G401.6 (cell line): ENCODE results near the gene KIFAP3.
"Not testable (repeated sequence)": the region's sequence is repeated elsewhere in the genome, so short reads cannot be mapped to it uniquely, and the experiment has no call there.

ENCODE experiments used
- FAIRE-seq: peaks from 2 replicates; lab custom pipeline; 2012; peaks lifted over from hg19 to GRCh38; lab: Jason Lieb, UNC

Gene KIFAP3

DNA sequence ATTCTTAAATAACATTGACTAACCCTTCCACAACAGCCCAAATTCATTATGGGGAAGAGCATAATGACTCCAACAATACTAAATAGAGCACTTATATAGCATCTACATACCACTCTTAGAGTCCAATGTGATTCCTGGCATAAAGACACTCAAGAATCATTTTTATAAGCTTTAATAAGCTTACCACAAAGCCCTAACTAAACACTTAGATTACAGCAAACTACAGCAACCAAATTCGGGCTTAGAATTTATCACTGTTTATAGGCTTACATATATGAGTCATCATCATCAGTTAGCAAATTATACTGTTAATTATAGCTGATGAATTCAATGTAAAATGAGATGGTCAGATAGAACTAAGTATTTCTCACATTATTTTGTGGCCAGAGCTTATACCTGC, 188.1 kb downstream of the KIFAP3 start:
- FAIRE-seq, result no peak

DNA sequence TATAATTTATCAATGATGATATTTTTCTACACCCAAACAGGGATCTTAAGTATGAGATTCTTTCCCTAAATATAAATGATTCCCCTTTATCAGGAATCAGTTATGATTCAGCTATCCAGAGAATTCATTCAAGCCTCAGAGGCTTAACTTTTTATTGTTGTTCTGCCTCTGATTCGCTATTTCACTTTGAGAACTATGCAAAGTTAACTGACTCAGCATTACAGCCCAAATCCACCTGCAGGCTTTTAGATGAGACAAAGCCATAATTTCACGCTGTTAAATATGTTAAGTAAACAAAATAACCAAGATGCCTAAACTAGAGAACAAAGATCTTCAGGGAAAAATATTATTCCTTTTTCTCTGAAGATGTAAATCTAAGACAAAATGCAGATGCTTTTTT, 189.3 kb downstream of the KIFAP3 start:
- no peak for FAIRE-seq

DNA sequence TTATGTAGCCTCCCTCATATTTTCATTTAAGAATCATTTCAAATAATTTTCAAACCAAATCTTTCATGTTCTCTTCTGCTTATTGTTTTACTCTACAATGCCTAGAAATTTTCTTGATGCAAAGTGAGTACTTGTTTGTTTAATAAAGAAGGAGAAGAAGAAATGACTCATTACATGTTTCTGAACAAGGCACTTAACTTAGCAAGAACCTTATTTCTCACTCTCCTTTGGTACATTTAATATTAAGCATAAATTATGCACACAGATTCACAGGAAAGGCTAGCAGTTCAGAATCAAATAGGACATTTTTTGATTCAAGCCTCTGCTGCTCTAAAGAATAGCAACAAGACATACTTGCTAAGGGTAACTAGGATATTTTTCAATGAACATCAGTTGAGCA, 189.9 kb downstream of the KIFAP3 start:
- FAIRE-seq, result no peak

DNA sequence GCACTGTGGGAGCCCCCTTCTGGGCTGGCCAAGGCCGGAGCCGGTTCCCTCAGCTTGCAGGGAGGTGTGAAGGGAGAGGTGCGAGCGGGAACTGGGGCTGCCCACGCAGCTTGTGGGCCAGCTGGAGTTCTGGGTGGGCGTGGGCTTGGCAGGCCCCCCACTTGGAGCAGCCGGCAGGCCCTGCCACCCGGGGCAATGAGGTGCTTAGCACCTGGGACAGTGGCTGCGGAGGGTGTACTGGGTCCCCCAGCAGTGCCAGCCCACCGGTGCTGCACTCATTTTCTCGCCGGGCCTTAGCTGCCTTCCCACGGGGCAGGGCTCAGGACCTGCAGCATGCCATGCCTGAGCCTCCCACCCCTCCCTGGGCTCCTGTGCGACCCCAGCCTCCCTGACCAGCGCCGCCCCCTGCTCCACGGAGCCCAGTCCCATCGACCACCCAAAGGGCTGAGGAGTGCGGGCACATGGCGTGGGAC, 192.4 kb downstream of the KIFAP3 start:
- FAIRE-seq, result no peak

DNA sequence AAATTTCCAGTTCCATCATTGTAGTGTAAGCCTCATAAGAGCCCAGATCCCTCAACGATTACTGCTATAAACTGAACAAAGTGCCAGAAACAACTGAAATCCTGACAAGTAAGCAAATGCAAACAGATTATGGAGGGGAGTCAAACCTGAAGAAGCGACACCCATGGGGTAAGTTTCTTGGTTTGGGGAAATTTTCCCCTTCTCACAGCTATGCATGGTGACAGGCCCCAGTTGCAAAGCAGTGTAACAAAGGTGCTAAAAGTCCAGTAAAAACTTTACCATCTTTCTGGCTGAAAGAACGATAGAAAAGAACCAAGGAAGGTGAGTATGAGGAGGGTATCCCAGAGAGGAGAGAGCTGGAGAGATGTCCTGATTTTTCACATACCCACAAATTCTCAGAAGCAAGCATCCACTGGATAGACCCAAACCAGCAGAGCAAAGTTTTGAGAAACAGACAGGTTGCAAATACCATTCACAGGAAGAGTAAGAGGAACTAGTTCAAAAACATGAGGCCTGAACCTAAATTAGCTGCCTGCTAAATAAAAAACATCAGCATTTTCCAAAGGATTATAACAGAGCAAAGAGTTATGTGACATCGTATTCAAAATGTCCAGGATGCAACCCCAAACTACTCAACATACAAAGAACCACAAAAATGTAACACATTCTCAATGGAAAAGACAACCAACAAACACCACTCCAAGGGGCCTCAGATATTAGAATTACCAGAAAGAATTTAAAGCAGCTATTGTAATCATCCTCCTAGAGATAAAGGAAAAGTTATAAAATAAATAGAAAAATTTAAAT, 195.3 kb downstream of the KIFAP3 start:
- FAIRE-seq, result no peak

DNA sequence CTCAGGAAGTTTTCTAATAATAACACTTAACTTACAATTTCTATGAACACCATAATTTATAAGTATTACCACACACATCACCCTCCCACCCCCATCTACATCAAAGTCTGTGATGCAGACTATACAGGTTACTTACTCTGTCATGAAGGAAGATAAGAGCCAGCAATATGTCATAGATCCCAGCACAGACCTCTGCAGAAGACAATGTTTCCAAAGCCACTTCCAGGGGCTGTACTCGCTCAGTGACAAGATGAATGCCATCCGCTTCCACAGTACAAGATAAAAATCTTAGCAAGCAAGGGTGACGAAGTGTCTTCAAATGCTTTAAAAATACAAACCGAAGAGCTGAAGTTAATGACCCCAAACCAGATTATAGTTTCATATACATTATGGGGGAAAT, 196.0 kb downstream of the KIFAP3 start:
- no peak for FAIRE-seq

DNA sequence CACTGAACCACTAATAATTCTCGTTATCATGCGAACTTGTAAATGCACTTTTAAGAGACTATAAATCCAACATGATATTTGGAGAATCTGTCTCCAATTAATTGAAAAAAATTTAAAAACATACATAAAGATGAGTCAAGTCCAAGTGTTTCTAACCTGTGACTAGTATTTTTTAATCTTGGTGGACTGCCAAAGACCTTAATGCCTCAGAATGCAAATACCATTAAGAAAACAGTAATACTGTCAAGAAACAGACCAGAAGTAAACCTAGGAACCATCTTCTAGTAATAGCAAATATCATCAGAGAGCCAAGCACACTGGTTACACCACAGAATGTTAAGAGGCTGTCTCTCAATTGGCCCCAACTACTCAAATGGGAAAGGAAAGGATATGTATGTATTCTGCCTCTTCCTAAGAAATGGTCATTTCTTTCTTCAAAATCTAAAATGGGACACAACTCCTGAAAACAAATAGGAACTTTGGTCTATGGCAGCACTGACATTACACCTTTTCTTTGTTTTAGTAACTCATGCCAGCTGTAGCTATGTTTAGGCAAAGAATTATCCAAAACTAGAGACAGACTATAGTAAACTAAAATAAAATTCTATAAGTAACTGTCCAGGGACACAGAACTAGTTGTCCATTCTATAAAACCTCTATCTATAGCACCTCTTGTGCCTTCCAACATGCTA, 196.5 kb downstream of the KIFAP3 start:
- no peak for FAIRE-seq

DNA sequence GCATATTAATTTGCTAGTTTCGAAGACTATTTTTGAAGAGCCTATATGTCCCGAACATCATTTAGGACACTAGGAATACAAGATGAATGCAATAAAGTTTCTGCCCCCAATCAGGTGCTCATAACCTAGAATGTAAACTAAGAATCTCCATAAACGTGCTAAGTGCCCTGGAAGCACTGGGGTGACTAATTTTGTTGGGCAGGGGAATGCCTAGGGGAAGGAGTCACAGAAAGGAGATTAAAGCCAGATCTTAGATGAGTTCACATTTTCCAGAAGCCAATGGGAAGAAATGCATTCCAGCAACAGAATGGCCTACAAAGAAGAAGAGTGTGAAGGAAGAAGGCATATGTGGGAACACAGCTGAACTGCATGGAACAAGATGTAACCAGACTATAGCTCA, 200.3 kb downstream of the KIFAP3 start:
- no peak for FAIRE-seq

DNA sequence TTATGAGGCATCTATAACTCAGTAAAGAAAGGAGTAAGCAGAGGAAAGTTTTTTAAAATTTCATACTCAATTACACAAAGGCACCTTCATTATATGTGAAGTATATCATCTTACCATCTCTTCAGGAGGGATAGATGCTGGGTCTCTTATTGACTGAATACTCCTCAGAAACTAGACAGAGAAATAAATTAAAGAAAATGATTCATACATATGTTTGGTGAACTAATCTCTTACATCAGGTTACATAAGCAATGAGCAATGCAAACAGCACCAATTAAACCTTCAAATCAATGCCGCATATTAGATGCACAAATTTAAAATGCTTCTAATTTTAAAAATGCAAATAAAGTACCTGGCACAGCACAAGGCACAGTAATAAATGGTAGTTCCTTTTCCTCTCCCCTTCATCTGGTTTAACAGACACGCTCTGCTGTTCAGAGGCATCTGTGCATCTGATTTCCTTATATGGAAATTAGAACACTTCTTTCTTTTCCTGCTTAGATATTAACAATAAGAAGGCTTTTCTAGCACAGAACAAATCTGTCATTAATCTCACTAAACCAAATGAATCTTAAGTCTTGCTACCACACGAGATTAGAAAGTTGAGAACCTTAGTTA, 200.8 kb downstream of the KIFAP3 start:
- FAIRE-seq, result no peak

DNA sequence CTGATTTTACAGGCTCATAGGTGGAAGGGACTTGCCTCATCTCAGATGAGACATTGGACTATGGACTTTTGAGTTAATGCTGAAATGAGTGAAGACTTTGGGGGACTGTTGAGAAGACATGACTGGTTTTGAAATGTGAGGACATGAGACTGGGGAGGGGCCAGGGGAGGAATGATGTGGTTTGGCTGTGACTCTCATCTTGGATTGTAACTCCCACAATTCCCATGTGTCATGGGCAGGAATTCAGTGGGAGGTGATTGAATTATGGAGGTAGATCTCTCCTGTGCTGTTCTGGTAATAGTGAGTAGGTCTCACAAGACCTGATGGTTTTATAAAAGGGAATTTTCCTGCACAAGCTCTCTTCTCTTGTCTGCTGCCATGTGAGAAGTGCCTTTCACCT, 201.6 kb downstream of the KIFAP3 start:
- FAIRE-seq, result no peak

DNA sequence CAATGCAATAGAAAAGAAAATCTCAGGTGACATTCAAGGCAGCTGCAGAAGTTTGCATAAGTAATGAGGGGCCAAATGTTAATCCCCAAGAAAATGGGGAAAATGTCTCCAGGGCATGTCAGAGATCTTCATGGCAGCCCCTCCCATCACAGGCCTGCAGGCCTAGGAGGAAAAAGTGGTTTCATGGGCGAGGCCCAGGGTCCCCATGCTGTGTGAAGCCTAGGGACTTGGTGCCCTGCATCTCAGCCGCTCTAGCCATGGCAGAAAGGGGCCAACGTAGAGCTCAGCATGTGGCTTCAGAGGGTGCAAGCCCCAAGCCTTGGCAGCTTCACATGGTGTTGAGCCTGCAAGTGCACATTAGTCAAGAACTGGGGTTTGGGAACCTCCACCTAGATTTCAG, 202.5 kb downstream of the KIFAP3 start:
- not testable (repeated sequence) for FAIRE-seq
